ENCODE data around the gene NME7. TPM values are rescaled to one million over a fixed set of nuclear protein-coding genes. Genes with fewer than 3 reads are reported as not detected.

The NME7 gene
- total RNA-seq, 1 experiment from 2014 or later = 30.3 TPM

- Histone ChIP-seq H3K4me3 (ENCODE audit: low read depth in 2 of 2, low read length in 2 of 2) (no peak overlapping the region), H3K9me3 (ENCODE audit: control insufficient read depth, insufficient read depth, low read depth, low read length) (no peaks in the 10 kb centered on the region), H3K4me1 (ENCODE audit: control insufficient read depth, insufficient read depth, low read length) (peaks cover 2% of the 10 kb centered on the region; the same call in 1 of the 2 replicates), H3K27me3 (ENCODE audit: control insufficient read depth, insufficient read depth, low read length) (no peaks in the 10 kb centered on the region), H3K27ac (ENCODE audit: low read length) (peak overlapping the region; percentile 55; the same call in 1 of the 2 replicates), H3K36me3 (ENCODE audit: control insufficient read depth, insufficient read depth, low read length) (no peaks in the 10 kb centered on the region)
- no TSS peak for BruUV-seq (replicated peaks)
- DNase-seq (ENCODE audit: low read depth, low spot score) = no peak
- TF ChIP-seq CTCF (IDR thresholded peaks at IDR 0.05) = no peak
- no peak for TF ChIP-seq TCF7L2 (IDR thresholded peaks at IDR 0.05; ENCODE audit: low read depth, low read length)
- TF ChIP-seq POLR2AphosphoS5 (IDR thresholded peaks at IDR 0.05; ENCODE audit: low read depth, low read length) = no peak
- no peak for TF ChIP-seq SIN3A (IDR thresholded peaks at IDR 0.05; ENCODE audit: borderline replicate concordance, insufficient read depth, low read depth, low read length)
- TF ChIP-seq, protein P1, sequence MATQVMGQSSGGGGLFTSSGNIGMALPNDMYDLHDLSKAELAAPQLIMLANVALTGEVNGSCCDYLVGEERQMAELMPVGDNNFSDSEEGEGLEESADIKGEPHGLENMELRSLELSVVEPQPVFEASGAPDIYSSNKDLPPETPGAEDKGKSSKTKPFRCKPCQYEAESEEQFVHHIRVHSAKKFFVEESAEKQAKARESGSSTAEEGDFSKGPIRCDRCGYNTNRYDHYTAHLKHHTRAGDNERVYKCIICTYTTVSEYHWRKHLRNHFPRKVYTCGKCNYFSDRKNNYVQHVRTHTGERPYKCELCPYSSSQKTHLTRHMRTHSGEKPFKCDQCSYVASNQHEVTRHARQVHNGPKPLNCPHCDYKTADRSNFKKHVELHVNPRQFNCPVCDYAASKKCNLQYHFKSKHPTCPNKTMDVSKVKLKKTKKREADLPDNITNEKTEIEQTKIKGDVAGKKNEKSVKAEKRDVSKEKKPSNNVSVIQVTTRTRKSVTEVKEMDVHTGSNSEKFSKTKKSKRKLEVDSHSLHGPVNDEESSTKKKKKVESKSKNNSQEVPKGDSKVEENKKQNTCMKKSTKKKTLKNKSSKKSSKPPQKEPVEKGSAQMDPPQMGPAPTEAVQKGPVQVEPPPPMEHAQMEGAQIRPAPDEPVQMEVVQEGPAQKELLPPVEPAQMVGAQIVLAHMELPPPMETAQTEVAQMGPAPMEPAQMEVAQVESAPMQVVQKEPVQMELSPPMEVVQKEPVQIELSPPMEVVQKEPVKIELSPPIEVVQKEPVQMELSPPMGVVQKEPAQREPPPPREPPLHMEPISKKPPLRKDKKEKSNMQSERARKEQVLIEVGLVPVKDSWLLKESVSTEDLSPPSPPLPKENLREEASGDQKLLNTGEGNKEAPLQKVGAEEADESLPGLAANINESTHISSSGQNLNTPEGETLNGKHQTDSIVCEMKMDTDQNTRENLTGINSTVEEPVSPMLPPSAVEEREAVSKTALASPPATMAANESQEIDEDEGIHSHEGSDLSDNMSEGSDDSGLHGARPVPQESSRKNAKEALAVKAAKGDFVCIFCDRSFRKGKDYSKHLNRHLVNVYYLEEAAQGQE (IDR thresholded peaks at IDR 0.05; ENCODE audit: insufficient read depth in 1 of 2, low read depth in 2 of 2, low read length in 1 of 2) = no peak
- ChIA-PET POLR2A (no interaction called here), CTCF (no interaction called here)
- 0 out of 2 replicates have a peak, but pooled peaks have one; percentile 48 for ATAC-seq
- in situ Hi-C loops (cut with HindIII; ENCODE audit: low pct_unique_long_range_greater_than_20kb, low sequenced_read_pairs) (no loop called here), intact Hi-C loops (cut with micrococcal nuclease; ENCODE audit: unreplicated experiment) (no loop called here)
Measured at GRCh38 chr1:169326261-169326955, 41.2 kb downstream of the NME7 start.

DNA sequence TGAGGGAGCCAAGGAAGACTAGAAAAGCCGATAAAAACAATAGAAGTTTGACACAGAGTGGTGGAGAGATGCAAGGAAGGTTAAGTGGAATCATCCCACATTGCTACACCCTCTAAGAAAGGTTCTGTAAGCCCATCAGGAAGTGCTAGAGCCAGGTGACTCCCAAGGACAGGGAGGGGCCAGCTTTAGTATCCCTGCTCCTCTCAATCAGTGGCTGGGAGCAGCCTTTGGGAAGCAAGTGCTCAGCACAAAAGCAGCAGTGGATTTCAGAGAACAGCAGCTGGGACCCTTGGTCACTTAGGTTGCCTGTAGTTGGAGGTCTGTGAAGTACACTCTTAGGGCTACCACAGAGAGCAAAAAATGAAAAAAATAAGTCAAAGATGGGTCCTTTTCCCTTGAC, 42.5 kb downstream of the NME7 start:
- no peak overlapping the region for H3K4me3 ChIP-seq (ENCODE audit: low read depth in 2 of 2, low read length in 2 of 2)
- no peaks in the 10 kb centered on the region for H3K9me3 ChIP-seq (ENCODE audit: control insufficient read depth, insufficient read depth, low read depth, low read length)
- ATAC-seq (no peak), DNase-seq (ENCODE audit: low read depth, low spot score) (no peak)
- no peak for TF ChIP-seq POLR2AphosphoS5 (IDR thresholded peaks at IDR 0.05; ENCODE audit: low read depth, low read length)
- no peak for TF ChIP-seq TCF7L2 (IDR thresholded peaks at IDR 0.05; ENCODE audit: low read depth, low read length)
- TF ChIP-seq, protein P1 (IDR thresholded peaks at IDR 0.05; ENCODE audit: insufficient read depth in 1 of 2, low read depth in 2 of 2, low read length in 1 of 2) = no peak
- TF ChIP-seq SIN3A (IDR thresholded peaks at IDR 0.05; ENCODE audit: borderline replicate concordance, insufficient read depth, low read depth, low read length) = no peak
- no peak for TF ChIP-seq CTCF (IDR thresholded peaks at IDR 0.05)
- intact Hi-C loops (cut with micrococcal nuclease; ENCODE audit: unreplicated experiment) = no loop called here
- ChIA-PET POLR2A (no interaction called here), CTCF (no interaction called here)
- no peak overlapping the region for H3K27ac ChIP-seq (ENCODE audit: low read length)
- no TSS peak for BruUV-seq (replicated peaks)
- peaks cover 2% of the 10 kb centered on the region; the same call in 1 of the 2 replicates for H3K4me1 ChIP-seq (ENCODE audit: control insufficient read depth, insufficient read depth, low read length)
- H3K27me3 ChIP-seq (ENCODE audit: control insufficient read depth, insufficient read depth, low read length) = no peaks in the 10 kb centered on the region
- H3K36me3 ChIP-seq (ENCODE audit: control insufficient read depth, insufficient read depth, low read length) = no peaks in the 10 kb centered on the region
- in situ Hi-C loops (cut with HindIII; ENCODE audit: low pct_unique_long_range_greater_than_20kb, low sequenced_read_pairs) = no loop called here
